ENCODE data around the gene LYRM7. TPM values are rescaled to one million over a fixed set of nuclear protein-coding genes. Genes with fewer than 3 reads are reported as not detected.
"Not testable (repeated sequence)": the region's sequence is repeated elsewhere in the genome, so short reads cannot be mapped to it uniquely, and the experiment has no call there.

LYRM7 gene
- total and polyA plus RNA-seq, 8 donors = 2.0 to 4.8 (median 3.0) TPM

GRCh38 chr5:131250751-131251475 is 80.2 kb downstream of the LYRM7 start:
- Histone ChIP-seq H3K9me3 (no peaks in the 10 kb centered on the region), H3K27me3 (no peaks in the 10 kb centered on the region), H3K4me3 (no peak overlapping the region), H3K4me1 (no peaks in the 10 kb centered on the region), H3K27ac (no peak overlapping the region), H3K36me3 (no peaks in the 10 kb centered on the region)
- DNase-seq (no peak), ATAC-seq (no peak), FAIRE-seq (no peak)
- intact Hi-C loops (cut with DNase I) = loop anchor here in 1 of 3 donors (10.0 kb wide), 1 partner anchor 86 kb away; the partner anchor contains the start of gene HINT1
- WGBS, 2 donors = 88 to 97% methylated on average over 3 of the region's 3 CpGs
- TF ChIP-seq CTCF (IDR thresholded peaks at IDR 0.05) = no peak

- Histone ChIP-seq H3K36me3 (no peaks in the 10 kb centered on the region), H3K4me1 (no peaks in the 10 kb centered on the region), H3K9me3 (no peaks in the 10 kb centered on the region), H3K27me3 (no peaks in the 10 kb centered on the region), H3K4me3 (no peak overlapping the region), H3K27ac (peak overlapping the region in 2 of 4 donors; percentile 2 to 39)
- intact Hi-C loops (cut with DNase I) = loop anchor here in 1 of 3 donors (10.0 kb wide), 1 partner anchor 88 kb away; the partner anchor contains the start of gene HINT1
- no peak for TF ChIP-seq CTCF (IDR thresholded peaks at IDR 0.05)
- WGBS, 2 donors = 71 to 83% methylated on average over 6 of the region's 6 CpGs
- peak in 3 of 4 donors; percentile 56 to 86 (median 82) for ATAC-seq
- peak in 1 of 6 donors; percentile 46 for DNase-seq
- FAIRE-seq = no peak
These were observed 82.1 kb downstream of the LYRM7 start for GRCh38 chr5:131252824-131253171.

GRCh38 chr5:131254025-131254424 is 83.3 kb downstream of the LYRM7 start:
- 84 to 87% methylated on average over 10 of the region's 10 CpGs for WGBS, 2 donors
- H3K27ac ChIP-seq, H3K36me3 ChIP-seq, DNase-seq, H3K4me1 ChIP-seq, FAIRE-seq, ATAC-seq, H3K4me3 ChIP-seq, H3K9me3 ChIP-seq, H3K27me3 ChIP-seq: not testable (repeated sequence)
- intact Hi-C loops (cut with DNase I) = loop anchor here in 1 of 3 donors (10.0 kb wide), 1 partner anchor 89 kb away; the partner anchor contains the start of gene HINT1

GRCh38 chr5:131254741-131255140 is 84.0 kb downstream of the LYRM7 start:
- no peaks in the 10 kb centered on the region for H3K27me3 ChIP-seq
- H3K27ac ChIP-seq = no peak overlapping the region
- no peaks in the 10 kb centered on the region for H3K4me1 ChIP-seq
- TF ChIP-seq CTCF (IDR thresholded peaks at IDR 0.05) = no peak
- intact Hi-C loops (cut with DNase I) = loop anchor here in 1 of 3 donors (10.0 kb wide), 1 partner anchor 90 kb away; the partner anchor contains the start of gene HINT1
- H3K36me3 ChIP-seq = no peaks in the 10 kb centered on the region
- H3K4me3 ChIP-seq = no peak overlapping the region
- FAIRE-seq (no peak), ATAC-seq (no peak), DNase-seq (no peak)
- 78 to 95% methylated on average over 2 of the region's 2 CpGs for WGBS, 2 donors
- H3K9me3 ChIP-seq = no peaks in the 10 kb centered on the region

Other genes starting within 250 kb of the LYRM7 start
- gene HINT1, start 5.7 kb upstream of the LYRM7 start, total RNA-seq = 10 to 100 TPM; 47.9 to 90.4 (median 65.5) TPM
- gene HINT1, start 5.7 kb upstream of the LYRM7 start, polyA plus RNA-seq = 100 to 1,000 TPM in 1 of 2 donors, 10 to 100 TPM in 1; 86.0 to 168 TPM
- gene CDC42SE2, start 93.1 kb downstream of the LYRM7 start, total RNA-seq = 10 to 100 TPM; 16.5 to 30.5 (median 22.3) TPM
- gene CDC42SE2, start 93.1 kb downstream of the LYRM7 start, polyA plus RNA-seq = 10 to 100 TPM; 10.7 to 20.5 TPM